HepG2 (cell line): ENCODE results near the gene CYP2A6. TPM values are rescaled to one million over a fixed set of nuclear protein-coding genes. Genes with fewer than 3 reads are reported as not detected.

ENCODE experiments used
- ARNT2 ChIP-seq: sonication (generic); formaldehyde crosslinking; IDR thresholded peaks from 2 replicates; pipeline ENCODE4 v1.8.0; 2022; ENCODE audit warnings: mild to moderate bottlenecking, low read depth, missing genetic modification reagents, moderate library complexity
- NFAT5 ChIP-seq: sonication (generic); formaldehyde crosslinking; IDR thresholded peaks from 2 replicates; pipeline ENCODE4 v1.4.0; 2020; ENCODE audit warnings: missing genetic modification reagents
- PHF5A ChIP-seq: IDR thresholded peaks from one replicate; pipeline ENCODE4 v1.6.1; 2018; ENCODE audit warnings: low read depth, missing genetic modification reagents; ENCODE audit not compliant: unreplicated experiment
- RAD21 ChIP-seq: fragments of 450-650 bp; formaldehyde crosslinking; IDR thresholded peaks from 2 replicates; pipeline ENCODE4 v1.5.0; 2020; ENCODE audit warnings: mild to moderate bottlenecking
- TCF7 ChIP-seq: sonication (generic); IDR thresholded peaks from 2 replicates; pipeline ENCODE4 v1.6.1; 2016; ENCODE audit warnings: antibody characterized with exemption, low read depth
- ZNF205 ChIP-seq: IDR thresholded peaks from 2 replicates; pipeline ENCODE4 v1.6.1; 2018; ENCODE audit warnings: missing biosample characterization, missing genetic modification reagents
- ZNF280D ChIP-seq: sonication (generic); formaldehyde crosslinking; IDR thresholded peaks from 2 replicates; pipeline ENCODE4 v1.5.1; 2020; ENCODE audit warnings: mild to moderate bottlenecking, missing genetic modification reagents
- ZNF510 ChIP-seq: sonication (generic); formaldehyde crosslinking; IDR thresholded peaks from 2 replicates; pipeline ENCODE4 v1.4.0; 2020; ENCODE audit warnings: low read depth, mild to moderate bottlenecking, missing genetic modification reagents
- ZNF614 ChIP-seq: IDR thresholded peaks from 2 replicates; pipeline ENCODE4 v1.6.1; 2018; ENCODE audit warnings: missing biosample characterization, missing genetic modification reagents, inconsistent platforms, borderline replicate concordance
- ZNF709 ChIP-seq: sonication (generic); formaldehyde crosslinking; IDR thresholded peaks from 2 replicates; pipeline ENCODE4 v1.5.0; 2020; ENCODE audit warnings: mild to moderate bottlenecking, missing genetic modification reagents
- ZNF772 ChIP-seq: sonication (generic); formaldehyde crosslinking; IDR thresholded peaks from 2 replicates; pipeline ENCODE4 v1.5.0; 2020; ENCODE audit warnings: mild to moderate bottlenecking, missing genetic modification reagents
- ZNF879 ChIP-seq: sonication (generic); formaldehyde crosslinking; IDR thresholded peaks from 2 replicates; pipeline ENCODE4 v1.8.1; 2023; ENCODE audit warnings: missing genetic modification reagents
- ZSCAN20 ChIP-seq: sonication (generic); formaldehyde crosslinking; IDR thresholded peaks from 2 replicates; pipeline ENCODE4 v1.4.0; 2020; ENCODE audit warnings: missing genetic modification reagents, mild to moderate bottlenecking, borderline replicate concordance
- ZSCAN25 ChIP-seq: sonication (generic); formaldehyde crosslinking; IDR thresholded peaks from 2 replicates; pipeline ENCODE4 v1.8.0; 2022; ENCODE audit warnings: mild to moderate bottlenecking, missing genetic modification reagents
- polyA plus RNA-seq, 8 experiments: library from polyadenylated mRNA; depleted of rRNA in 3 of 8; stranded (reverse) in 7 of 8; unstranded in 1 of 8; fragments of >200 nt; fragmentation: Illumina TruSeq in 4 of 8; extraction: Trizol in 4 of 8; gene quantifications; 2 replicates each; pipeline versions ENCODE4 v1.2.1 to v1.2.3, GENCODE V29; 2011 to 2016; ENCODE audit warnings: low read depth in 4 of 8, missing spikeins in 1 of 8, mixed read lengths in 1 of 8; ENCODE audit not compliant: insufficient read depth in 1 of 8
- total RNA-seq, 5 experiments: library from RNA; depleted of rRNA; stranded (reverse); fragments of >200 nt; fragmentation: Illumina TruSeq; extraction: Trizol; gene quantifications; 2 replicates each; pipeline ENCODE4 v1.2.3, GENCODE V29; 2016; ENCODE audit warnings: low read depth in 1 of 5
- TF ChIP-seq, protein P1 (sequence below): sonication (generic); formaldehyde crosslinking; IDR thresholded peaks from 2 replicates; pipeline ENCODE4 v1.4.0; 2020; ENCODE audit warnings: missing genetic modification reagents

CYP2A6 gene
- total and polyA plus RNA-seq, 2 of the 13 experiments (the other 11 are each of a cell fraction or from before 2014, with no cell fraction given): not detected

GRCh38 chr19:40797963-40798682, 52.1 kb downstream of the CYP2A6 start (continued):
- TF ChIP-seq ZNF772: no peak
- peak; percentile 22; the same call in 1 of the 2 replicates for TF ChIP-seq ZNF709 (CRISPR knock-in tag)
- 0 out of 2 replicates have a peak, but pooled peaks have one; percentile 4 for TF ChIP-seq TCF7
- peak; percentile 26 for TF ChIP-seq PHF5A (CRISPR knock-in tag)
- TF ChIP-seq ZNF280D (CRISPR knock-in tag): peak; percentile 87
- peak; percentile 80; the same call in 1 of the 2 replicates for TF ChIP-seq ZNF614
- TF ChIP-seq NFAT5 (CRISPR knock-in tag): 0 out of 2 replicates have a peak, but pooled peaks have one; percentile 19
- TF ChIP-seq ZSCAN20 (CRISPR knock-in tag): peak; percentile 64; the same call in 1 of the 2 replicates
- TF ChIP-seq ZNF205 (CRISPR knock-in tag): no peak
- TF ChIP-seq ZNF879 (CRISPR knock-in tag): no peak
- TF ChIP-seq ZNF510 (CRISPR knock-in tag): peak; percentile 44
- TF ChIP-seq RAD21 (CRISPR knock-in tag): peak; percentile 83
- peak; percentile 78; the same call in 1 of the 2 replicates for TF ChIP-seq ARNT2
- TF ChIP-seq, protein P1, sequence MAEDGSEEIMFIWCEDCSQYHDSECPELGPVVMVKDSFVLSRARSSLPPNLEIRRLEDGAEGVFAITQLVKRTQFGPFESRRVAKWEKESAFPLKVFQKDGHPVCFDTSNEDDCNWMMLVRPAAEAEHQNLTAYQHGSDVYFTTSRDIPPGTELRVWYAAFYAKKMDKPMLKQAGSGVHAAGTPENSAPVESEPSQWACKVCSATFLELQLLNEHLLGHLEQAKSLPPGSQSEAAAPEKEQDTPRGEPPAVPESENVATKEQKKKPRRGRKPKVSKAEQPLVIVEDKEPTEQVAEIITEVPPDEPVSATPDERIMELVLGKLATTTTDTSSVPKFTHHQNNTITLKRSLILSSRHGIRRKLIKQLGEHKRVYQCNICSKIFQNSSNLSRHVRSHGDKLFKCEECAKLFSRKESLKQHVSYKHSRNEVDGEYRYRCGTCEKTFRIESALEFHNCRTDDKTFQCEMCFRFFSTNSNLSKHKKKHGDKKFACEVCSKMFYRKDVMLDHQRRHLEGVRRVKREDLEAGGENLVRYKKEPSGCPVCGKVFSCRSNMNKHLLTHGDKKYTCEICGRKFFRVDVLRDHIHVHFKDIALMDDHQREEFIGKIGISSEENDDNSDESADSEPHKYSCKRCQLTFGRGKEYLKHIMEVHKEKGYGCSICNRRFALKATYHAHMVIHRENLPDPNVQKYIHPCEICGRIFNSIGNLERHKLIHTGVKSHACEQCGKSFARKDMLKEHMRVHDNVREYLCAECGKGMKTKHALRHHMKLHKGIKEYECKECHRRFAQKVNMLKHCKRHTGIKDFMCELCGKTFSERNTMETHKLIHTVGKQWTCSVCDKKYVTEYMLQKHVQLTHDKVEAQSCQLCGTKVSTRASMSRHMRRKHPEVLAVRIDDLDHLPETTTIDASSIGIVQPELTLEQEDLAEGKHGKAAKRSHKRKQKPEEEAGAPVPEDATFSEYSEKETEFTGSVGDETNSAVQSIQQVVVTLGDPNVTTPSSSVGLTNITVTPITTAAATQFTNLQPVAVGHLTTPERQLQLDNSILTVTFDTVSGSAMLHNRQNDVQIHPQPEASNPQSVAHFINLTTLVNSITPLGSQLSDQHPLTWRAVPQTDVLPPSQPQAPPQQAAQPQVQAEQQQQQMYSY (CRISPR knock-in tag): peak; percentile 28; the same call in 1 of the 2 replicates
- TF ChIP-seq ZSCAN25 (CRISPR knock-in tag): no peak
